Measurements from ENCODE around the gene CCL5.

Gene CCL5

DNA sequence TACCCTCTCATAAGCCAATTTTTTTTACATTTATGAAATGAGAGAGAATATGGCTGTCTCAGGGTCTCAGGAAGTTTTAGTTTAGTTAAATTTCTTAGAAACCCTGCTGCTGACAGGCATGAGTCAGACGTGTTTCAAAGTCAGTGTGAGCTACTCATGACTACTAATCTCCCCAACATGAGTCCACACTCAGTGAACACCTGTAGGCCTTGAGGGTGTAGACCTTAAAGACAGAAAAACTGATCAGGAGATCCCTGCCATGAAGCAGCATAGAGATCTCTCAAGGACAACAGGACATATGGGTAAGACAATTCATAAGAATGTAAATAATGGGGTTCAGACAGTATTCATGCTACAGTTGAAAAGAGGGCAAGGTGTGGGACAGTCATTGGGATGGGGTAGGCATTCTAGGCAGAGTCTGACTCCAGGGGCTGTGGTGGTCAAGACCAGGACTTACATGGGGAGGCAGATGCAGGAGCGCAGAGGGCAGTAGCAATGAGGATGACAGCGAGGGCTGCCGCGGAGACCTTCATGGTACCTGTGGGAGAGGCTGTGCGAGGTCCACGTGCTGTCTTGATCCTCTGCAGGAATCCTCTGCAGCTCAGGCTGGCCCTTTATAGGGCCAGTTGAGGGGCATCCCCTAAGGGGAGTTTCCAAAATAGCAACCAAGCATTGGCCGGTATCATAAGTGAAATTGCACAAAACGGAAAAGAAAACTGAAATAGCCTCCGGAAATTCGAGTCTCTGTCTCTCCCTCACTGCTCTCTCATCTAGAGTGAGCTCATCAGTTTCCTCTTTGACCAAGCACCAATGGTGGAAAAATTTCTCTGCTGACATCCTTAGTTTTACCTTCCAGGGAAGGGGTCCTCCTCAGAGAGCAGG is at the start of gene CCL5:
CCL5 (minus strand) TSS at position 588 of the 882 bp plus-strand sequence.
- DNase-seq: peak; percentile 59
- ATAC-seq: peak; percentile 94

DNA sequence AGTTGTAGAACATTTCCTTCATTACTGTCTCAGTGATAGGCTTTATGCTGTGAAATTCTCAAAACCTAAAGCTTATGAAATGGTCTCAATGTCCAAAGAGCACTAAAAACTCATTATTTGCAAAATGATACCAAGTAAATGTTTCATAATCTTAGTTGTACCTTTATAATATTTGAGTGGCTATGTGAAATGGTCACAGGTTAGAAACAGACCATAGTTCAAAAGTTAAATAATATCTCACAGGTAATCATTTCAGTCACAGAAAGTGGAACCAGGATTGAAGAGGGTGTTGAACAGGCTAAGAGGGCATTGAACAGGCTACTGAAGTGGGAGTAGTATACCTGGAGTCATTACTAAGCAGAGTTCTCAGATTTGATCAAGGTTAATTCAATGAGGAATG is 47.6 kb upstream of the CCL5 start:
- no peak for DNase-seq
- no peak for ATAC-seq

DNA sequence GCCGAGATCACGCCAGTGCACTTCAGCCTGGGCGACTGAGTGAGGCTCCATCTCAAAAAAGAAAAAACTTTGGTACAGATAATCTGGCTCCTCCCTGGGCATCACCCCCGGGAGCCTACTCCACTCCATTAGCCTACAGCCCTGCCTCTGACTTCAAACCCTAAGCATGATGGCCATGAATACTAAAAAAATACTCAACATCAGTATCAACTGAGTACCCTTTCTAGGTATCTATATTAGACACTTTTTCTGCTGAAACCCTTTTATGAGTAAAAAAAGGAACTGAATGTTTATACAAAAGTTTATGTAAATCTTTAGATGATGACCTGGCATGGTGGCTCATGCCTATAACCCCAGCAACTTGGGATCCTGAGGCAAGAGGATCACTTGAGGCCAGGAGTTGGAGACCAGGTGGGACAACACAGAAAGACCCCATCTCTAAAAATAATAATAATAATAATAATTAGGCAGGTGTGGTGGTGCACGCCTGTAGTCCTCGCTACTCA is 43.5 kb upstream of the CCL5 start:
- DNase-seq (no peak), ATAC-seq (no peak)

DNA sequence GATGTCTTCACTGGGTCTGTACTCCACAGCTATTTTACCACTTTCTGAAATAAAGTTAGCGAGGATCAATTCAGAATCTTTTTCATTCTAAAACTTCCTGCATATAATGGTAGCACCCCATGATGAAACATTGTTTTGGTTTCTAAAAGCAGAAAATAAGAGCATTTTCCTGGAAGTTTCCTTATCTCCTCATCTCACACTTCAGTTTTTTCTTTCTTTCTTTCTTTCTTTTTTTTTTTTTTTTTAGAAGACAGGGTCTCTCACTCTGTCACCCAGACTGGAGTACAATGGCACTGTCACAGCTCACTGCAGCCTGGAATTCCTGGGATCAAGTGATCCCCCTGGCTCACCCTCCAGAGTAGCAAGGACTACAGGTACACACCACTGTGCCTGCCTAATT is 40.1 kb upstream of the CCL5 start:
- ATAC-seq: no peak

DNA sequence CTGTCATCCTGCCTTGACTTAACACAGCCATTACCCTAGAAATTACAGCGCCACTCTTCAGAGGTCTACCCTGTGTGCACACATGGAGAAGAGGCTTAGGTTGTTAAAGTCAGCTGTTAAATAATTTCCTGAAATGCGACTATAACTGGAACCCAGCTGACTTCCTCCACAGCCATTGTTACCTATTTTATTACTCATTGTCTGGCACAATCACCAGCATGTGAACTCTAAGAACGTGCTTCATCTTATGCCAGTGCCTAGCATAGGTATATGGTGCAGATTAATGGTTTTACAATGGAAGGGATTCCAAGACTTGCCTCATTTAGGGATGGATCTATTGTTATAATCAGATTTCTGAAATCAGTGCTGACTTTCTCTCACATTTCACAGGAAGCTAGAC is 38.5 kb upstream of the CCL5 start:
- no peak for DNase-seq
- ATAC-seq: no peak

More for the DNA sequence above, 40.1 kb upstream of the CCL5 start:
- no peak for DNase-seq

DNA sequence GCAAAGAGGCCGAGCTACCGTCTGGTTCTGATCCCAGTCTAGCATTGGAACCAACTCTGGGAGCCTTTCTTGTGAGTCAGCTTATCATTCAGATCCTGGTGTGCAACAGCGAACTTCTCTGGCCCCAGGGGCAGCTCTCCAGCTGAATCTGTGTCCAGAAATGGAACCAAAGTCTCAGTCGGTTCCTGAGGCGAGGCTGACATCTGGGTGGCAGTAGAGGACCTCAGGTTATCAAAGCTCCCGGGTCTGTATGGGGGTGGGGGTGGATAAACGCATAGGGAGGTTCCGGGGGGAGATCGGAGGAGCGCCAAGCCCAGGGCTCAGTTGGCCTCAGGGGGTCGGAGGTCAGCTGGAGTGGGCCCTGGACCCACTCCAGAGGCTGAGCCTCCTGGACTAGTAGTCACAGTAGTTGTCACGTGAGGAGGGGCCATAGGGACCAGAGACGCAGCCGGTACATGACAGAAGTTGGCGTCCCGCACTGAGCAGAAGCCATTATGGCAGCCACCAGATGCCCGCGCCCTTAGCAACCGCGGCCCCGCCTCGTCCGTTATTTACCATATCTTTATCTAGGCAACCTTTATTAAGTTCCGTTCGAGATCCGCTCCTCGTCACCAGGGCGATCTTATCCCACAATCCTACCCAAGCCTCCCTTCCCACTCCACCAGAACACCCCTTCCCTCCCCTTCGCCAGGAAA is 37.5 kb upstream of the CCL5 start:
- DNase-seq (no peak), ATAC-seq (no peak)

DNA sequence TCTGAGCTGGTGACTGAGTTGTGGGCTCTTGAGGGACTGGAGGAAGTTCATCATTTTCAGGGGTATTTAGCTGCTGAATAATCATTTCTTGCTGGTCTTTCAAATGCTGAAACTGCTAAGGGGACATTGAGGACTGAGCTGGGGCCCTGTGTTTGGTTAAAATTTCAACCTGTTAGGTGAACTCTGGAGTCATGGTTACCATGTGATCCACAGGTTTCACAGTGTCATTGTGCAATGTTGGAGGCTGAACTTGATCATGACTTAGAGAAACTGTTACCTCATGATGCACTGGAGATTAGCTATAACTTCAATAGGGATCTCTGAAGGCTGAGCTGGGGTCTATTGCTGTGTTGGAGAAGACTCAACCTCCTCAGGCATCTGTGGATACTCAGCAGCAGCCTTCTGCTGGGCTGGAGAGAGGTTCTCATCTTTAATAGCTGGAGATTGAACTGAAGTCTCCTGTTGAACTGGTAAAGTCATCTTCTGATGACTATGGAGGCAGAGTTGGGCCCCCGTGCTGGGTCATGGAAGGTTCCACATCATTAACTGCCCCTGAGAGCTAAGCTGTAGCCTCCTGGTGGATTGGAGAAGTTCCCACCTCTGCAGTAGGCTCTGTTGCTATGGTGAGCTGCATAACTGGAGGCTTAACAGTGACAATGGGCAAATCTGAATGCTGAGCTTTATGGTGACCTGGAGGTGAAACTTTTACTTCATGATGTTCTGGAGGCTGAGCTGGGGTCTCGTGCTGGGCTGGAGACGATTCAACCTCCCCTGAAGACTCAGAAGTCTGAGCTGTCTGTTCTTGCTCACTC is 35.2 kb upstream of the CCL5 start:
- DNase-seq (no peak), ATAC-seq (no peak)

DNA sequence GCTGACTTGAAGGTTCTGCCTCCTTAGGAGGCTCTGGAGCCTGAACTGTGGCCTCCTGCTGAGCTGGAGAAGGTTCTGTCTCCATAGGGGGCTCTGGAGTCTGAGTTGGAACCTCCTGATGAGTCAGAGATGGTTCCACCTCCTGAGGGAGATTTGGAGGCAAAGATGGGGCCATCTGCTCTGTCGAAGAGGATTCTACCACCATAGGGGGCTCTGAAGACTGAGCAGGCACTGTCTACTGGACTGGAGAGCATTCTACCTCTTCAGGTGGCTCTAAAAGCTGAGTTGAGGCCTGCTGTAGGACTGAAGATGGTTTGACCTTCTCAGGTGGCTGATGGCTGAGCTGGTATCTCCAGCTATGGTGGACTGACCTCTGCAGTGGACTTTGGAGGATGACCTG is 34.2 kb upstream of the CCL5 start:
- DNase-seq: no peak
- no peak for ATAC-seq

DNA sequence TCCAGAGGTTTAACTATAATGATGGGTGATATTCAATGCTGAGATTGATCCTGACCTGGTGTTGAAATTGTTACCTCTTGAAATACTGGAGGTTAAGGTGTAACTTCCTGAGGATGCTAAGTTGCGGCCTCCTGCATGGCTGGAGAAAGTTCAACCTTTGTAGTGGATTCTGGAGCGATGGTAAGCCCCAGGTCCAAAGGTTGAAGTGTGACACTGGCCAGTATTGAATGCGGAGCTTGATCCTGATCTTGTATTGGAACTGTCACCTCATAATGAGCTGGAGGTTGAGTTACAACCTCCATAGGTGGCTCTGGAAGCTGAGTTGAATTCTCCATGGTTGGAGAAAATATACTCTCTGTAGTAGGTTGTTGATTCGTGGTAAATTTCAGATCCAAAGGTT is 33.4 kb upstream of the CCL5 start:
- DNase-seq: no peak
- ATAC-seq: no peak

DNA sequence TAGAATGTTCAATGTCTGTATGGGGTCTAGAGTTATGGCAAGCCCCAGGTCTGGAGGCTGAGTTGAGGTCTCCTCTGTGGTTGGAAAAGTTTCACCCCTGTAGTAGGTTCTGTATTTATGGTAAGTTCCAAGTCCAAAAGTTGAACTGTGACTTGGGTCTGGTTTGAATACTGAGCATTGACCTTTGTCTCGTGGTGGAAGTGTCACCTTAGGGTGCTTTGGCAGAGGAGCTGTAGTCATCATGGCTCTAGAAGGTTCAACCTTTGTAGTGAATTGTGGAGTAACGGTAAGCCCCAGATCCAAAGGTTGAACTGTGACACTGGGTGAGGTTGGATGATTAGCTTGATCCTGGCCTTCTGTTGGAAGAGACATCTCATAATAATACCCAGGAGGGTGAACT is 32.8 kb upstream of the CCL5 start:
- peak; percentile 85 for ATAC-seq
- DNase-seq: no peak

DNA sequence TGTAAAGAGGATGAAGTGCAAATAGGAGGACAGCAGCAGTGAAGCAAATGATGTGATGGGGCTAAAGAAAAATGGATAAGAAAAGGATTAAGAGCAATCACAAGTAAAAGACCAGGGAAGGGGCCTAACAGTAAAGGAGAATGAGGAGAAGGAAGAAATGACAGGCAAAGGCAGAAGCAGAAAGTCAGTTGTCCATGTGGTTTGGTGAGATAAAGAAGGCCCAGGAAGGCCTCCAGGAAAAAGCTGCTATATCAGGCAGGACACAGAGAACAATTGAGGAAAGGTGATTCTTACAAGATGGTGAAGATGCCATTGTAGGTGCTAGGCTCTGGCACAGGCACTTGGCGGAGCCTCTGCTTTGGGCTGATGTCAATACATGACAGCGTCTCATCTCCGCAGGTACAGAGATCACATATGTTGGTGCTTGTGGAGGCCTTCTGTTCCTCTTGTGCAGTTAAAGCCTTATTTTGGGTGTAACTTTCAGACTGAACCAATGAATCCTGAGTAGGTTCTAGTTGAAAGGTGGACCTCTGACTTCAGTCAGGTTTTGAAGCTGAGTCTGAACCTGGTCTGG is 32.3 kb upstream of the CCL5 start:
- ATAC-seq: no peak
- no peak for DNase-seq

DNA sequence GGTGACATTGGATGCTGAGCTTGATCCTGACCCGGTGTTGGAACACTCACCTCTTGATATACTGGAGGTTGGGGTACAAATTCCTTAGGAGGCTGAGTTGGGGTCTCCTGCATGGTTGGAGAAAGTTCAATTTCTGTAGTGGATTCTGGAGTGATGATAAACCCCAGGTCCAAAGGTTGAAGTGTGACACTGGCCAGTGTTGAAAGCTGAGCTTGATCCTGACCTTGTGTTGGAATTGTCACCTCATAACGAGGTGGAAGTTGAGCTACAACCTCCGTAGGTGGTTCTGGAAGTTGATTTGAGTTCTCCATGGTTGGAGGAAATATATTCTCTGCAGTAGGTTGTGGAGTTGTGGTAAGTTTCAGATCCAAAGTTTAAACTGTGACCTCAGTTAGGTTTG is 29.2 kb upstream of the CCL5 start:
- no peak for DNase-seq
- ATAC-seq: no peak

DNA sequence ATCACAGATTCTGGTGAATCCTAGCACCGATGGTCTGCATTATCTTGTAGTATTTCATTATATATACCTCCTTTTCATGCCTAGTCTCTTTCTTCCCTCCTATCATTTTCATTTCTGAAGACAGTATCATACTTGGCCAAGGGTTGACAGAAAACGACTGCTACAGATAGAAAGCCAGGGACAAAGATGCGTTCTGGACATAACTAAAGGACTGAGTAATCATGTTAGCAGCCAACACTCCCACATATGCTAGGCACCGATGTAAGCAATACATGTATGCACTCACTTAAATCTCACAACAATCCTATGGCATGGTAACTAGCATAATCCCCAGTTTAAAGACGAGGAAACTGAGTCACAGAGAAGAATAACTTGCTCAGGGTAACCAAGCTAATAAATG is 27.5 kb upstream of the CCL5 start:
- no peak for DNase-seq
- no peak for ATAC-seq

DNA sequence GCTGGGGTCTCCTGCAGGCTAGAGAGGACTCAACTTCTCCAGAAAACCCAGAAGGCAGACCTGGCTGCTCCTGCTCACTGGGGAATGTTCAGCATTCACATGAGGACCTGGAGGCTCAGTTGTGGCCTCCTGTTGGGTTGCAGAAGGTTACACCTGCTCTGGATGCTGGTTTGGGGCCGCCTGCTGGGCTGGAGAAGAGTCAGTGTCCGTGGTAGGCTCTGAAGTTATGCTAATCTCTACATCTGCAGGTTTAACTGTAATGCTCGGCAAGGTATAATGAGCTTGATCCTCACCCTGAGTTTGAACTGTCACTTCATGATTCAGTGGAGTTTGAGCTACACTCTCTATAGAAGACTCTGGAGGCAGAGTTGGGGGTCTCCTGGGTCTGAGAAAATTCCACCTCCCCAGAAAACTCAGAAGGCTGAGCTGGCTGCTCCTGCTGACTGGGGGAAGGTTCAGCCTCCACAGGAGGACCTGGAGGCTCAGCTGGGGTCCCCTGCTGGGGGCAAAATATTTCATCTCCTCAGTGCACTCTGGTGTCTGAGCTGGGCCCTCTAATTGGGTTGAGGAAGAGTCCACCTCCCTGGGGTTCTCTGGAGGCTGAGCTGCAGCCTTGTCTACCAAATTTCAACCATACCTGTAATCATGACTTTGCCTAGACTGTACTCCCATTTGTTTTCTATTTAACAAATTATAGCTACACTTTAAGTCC is 26.9 kb upstream of the CCL5 start:
- ATAC-seq: no peak
- DNase-seq: no peak

DNA sequence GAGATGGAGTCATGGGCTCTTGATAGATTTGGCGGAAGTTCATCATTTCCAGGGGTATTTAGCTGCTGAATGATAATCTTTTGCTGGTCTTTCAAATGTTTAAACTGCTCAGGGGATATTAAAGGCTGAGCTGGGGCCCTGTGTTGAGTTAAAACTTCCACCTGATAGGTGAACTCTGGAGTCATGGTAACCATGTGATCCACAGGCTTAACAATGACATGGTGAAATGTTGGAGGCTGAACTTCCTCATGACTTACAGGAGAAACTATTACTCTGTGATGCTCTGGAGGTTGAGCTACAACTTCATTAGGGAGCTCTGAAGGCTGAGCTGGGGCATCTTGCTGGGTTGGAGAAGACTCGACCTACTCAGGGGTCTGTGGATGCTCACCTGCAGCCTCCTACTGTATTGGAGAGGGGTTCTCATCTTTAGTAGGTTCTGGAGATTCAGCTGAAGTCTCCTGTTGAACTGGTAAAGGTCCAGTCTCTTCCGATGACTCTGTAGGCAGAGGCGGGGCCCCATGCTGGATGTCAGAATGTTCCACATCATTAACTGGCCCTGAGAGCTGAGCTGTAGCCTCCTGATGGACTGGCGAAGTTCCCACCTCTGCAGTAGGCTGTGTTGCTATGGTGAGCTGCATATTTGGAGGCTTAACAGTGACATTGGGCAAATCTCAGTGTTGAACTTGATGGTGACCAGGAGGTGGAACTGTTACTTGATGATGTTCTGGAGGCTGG is 26.2 kb upstream of the CCL5 start:
- ATAC-seq (no peak), DNase-seq (no peak)

DNA sequence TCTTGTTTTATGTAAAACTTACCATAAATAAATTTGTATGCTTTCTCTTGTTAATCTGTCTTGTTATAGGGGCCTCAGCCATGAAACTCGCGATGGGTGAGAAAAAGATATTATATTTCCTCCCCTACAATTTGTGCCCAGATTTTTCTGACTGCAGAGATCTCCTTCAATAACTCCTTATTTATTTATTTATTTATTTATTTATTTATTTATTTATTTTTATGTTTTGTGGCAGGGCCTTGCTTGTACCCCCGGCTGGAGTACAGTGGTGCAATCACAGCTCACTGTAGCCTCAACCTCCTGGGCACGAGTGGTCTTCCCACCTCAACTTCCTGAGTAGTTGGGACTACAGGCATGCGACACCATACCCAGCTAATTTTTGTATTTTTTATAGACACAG is 23.3 kb upstream of the CCL5 start:
- no peak for DNase-seq
- no peak for ATAC-seq

DNA sequence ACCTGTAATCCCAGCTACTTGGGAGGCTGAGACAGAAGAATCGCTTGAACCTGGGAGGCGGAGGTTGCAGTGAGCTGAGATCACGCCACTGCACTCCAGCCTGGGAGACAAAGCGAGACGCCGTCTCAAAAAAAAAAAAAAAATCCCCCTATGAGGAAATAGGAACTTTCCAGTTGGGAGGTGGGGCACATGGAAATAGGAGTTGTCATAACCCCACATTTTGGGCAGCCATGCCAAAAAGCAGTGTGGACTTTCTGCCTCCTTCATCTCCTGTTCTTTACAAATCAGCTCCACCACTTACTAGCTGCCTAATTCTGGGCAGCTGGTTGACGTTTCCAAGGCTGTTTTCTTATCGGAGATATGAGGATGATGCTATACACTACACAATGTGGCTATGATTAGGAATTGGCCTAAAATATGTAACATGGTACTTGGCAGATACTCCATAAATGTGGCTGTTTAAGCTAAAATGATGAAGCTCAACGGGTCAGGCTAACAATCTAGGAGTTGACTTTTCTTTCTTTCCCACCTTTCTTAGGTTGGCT is 21.5 kb upstream of the CCL5 start:
- DNase-seq: no peak
- ATAC-seq: no peak

DNA sequence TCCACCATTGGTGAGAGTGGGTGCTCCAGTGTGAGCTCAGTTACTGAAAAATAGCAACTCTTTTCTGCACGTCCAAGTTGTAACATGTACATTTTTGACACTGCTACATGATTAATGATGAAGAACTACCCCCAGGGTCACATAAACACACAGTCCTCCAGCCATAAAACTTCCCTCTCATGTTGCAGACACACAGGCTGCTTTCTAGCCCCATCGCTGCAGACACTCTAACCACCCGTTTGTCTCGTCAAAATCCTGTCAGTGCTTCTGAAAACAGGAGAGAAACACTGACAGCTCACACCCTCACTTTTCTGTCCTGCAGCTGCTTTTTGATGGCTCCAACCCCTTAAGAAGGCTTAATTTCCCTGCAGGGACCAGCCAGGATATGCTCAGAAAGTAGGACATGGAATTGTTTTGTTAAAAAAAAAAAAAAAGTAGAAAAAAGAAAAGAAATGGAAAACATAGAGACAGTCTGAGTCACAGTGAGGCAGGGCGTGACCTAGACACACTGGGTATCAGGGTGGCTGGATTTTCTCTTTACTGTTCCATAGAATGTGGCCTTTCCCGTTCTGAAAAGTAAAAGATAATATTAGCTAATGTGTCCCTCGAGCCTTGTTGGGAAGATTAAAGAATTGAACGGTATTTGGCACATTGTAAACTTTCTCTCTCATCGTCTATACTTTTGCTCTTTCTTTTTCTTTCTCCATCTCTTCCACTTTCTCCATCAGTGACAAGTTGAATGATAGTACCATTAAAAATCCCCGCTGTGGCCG is 20.7 kb upstream of the CCL5 start:
- DNase-seq (no peak), ATAC-seq (no peak)

DNA sequence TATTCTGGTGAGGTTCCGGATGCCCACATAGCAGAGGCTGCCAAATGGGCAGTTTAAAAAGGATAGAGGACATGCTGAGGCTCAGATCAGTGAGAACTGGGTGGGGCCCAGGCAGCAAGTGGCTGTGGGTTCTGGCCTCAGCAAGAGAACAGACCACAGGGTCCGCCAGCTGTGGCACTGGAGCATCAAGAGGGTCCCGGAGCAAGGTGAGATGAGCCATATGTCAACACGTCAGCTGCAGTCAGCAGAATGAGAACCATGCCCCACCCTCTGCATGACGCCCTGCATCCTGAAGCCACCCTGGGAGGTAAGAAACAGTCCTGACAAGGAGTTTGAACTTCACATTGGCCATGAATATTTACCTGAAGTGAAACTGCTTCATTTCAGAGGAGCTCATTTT is 20.1 kb upstream of the CCL5 start:
- ATAC-seq (no peak), DNase-seq (peak; percentile 46)

Measured in stimulated activated naive CD8-positive, alpha-beta T cell treated with anti-CD3 and anti-CD28 coated beads, Interleukin-15, Interleukin-2, amounts not matched to agents 100 U/mL and 50 U/mL, for 24 hours (primary cell).